Mesenchymal stem cell (in vitro differentiated cells and primary cell): Measurements from ENCODE around the gene ITGAD.

Experiments used
- DNase-seq: peaks from one replicate; pipeline ENCODE4 v3.0.0-alpha.2; 2013
- H2AFZ ChIP-seq: one replicate; pipeline ENCODE4 v1.6.1; 2013; ENCODE audit warnings: low read depth, mild to moderate bottlenecking, control low read depth, inconsistent platforms, low read length, moderate library complexity
- H2AK5ac ChIP-seq: 2 replicates; pipeline ENCODE4 v1.6.1; 2013; ENCODE audit warnings: low read length, moderate library complexity, mild to moderate bottlenecking, inconsistent platforms; ENCODE audit not compliant: severe bottlenecking
- H2BK120ac ChIP-seq: one replicate; pipeline ENCODE4 v1.6.1; 2013; ENCODE audit warnings: low read depth, mild to moderate bottlenecking, inconsistent platforms, low read length, moderate library complexity
- H2BK12ac ChIP-seq, 2 experiments: one replicate each; pipeline ENCODE4 v1.6.1; 2013; ENCODE audit warnings: inconsistent platforms in 2 of 2, low read length in 2 of 2, mild to moderate bottlenecking in 2 of 2, moderate library complexity in 2 of 2, control low read depth in 1 of 2
- H2BK15ac ChIP-seq: one replicate; pipeline ENCODE4 v1.6.1; 2013; ENCODE audit warnings: mild to moderate bottlenecking, low read depth, inconsistent platforms; ENCODE audit not compliant: poor library complexity, severe bottlenecking
- H2BK5ac ChIP-seq: 2 replicates; pipeline ENCODE4 v1.6.1; 2013; ENCODE audit warnings: low read depth, mild to moderate bottlenecking, low read length, control low read depth, inconsistent platforms; ENCODE audit not compliant: poor library complexity, severe bottlenecking
- H3K14ac ChIP-seq, 2 experiments: one replicate each; pipeline ENCODE4 v1.6.1; 2013; ENCODE audit warnings: inconsistent platforms in 2 of 2, low read length in 2 of 2, control low read depth in 1 of 2, mild to moderate bottlenecking in 1 of 2, moderate library complexity in 1 of 2
- H3K18ac ChIP-seq, 2 experiments: one replicate each; pipeline ENCODE4 v1.6.1; 2013; ENCODE audit warnings: inconsistent platforms in 2 of 2, low read length in 2 of 2, control low read depth in 1 of 2, low read depth in 1 of 2, mild to moderate bottlenecking in 1 of 2
- H3K23ac ChIP-seq, 2 experiments: one replicate each; pipeline ENCODE4 v1.6.1; 2013; ENCODE audit warnings: inconsistent platforms in 2 of 2, low read length in 2 of 2, mild to moderate bottlenecking in 2 of 2, moderate library complexity in 2 of 2, control low read depth in 1 of 2
- H3K27ac ChIP-seq: 2 replicates; pipeline ENCODE4 v1.5.1; 2013; ENCODE audit warnings: mild to moderate bottlenecking, moderate library complexity, low read length, control low read depth, inconsistent platforms; ENCODE audit not compliant: poor library complexity, severe bottlenecking
- H3K27me3 ChIP-seq, 2 experiments: 2 replicates each; pipeline versions ENCODE4 v1.6.1 to v1.7.0; 2013; ENCODE audit warnings: low read length in 2 of 2, mild to moderate bottlenecking in 2 of 2, moderate library complexity in 2 of 2, control low read depth in 1 of 2, inconsistent platforms in 1 of 2; ENCODE audit not compliant: control insufficient read depth in 1 of 2, insufficient read depth in 1 of 2
- H3K36me3 ChIP-seq, 2 experiments: 2 replicates each; pipeline versions ENCODE4 v1.6.1 to v1.7.0; 2013; ENCODE audit warnings: low read length in 2 of 2, control low read depth in 1 of 2, inconsistent platforms in 1 of 2, low read depth in 1 of 2, mild to moderate bottlenecking in 1 of 2; ENCODE audit not compliant: insufficient read depth in 2 of 2, control insufficient read depth in 1 of 2
- H3K4ac ChIP-seq, 2 experiments: one replicate each; pipeline ENCODE4 v1.6.1; 2013; ENCODE audit warnings: inconsistent platforms in 2 of 2, low read length in 2 of 2, mild to moderate bottlenecking in 2 of 2, moderate library complexity in 2 of 2, control low read depth in 1 of 2, low read depth in 1 of 2
- H3K4me1 ChIP-seq: 2 replicates; pipeline ENCODE4 v1.6.1; 2013; ENCODE audit warnings: low read depth, low read length, control low read depth; ENCODE audit not compliant: control insufficient read depth, insufficient read depth
- H3K4me2 ChIP-seq: 2 replicates; pipeline ENCODE4 v1.6.1; 2013; ENCODE audit warnings: low read length, mild to moderate bottlenecking, inconsistent platforms; ENCODE audit not compliant: poor library complexity, severe bottlenecking
- H3K4me3 ChIP-seq, 2 experiments: 2 replicates each; pipeline versions ENCODE4 v1.5.1 to v1.7.0; 2013; ENCODE audit warnings: low read length in 2 of 2, mild to moderate bottlenecking in 2 of 2, control low read depth in 1 of 2, low read depth in 1 of 2; ENCODE audit not compliant: insufficient read depth in 1 of 2
- H3K79me1 ChIP-seq: replicated peaks from 2 replicates; pipeline ENCODE4 v1.6.1; 2013; ENCODE audit warnings: mild to moderate bottlenecking, control low read depth, low read length, inconsistent platforms; ENCODE audit not compliant: poor library complexity, severe bottlenecking
- H3K9ac ChIP-seq: 2 replicates; pipeline ENCODE4 v1.7.0; 2013; ENCODE audit warnings: mild to moderate bottlenecking, low read length, moderate library complexity
- H3K9me3 ChIP-seq: 2 replicates; pipeline ENCODE4 v1.7.0; 2013; ENCODE audit warnings: mild to moderate bottlenecking, low read length; ENCODE audit not compliant: control insufficient read depth
- H4K8ac ChIP-seq: one replicate; pipeline ENCODE4 v1.6.1; 2013; ENCODE audit warnings: inconsistent platforms, mild to moderate bottlenecking, low read length, moderate library complexity
- H4K91ac ChIP-seq: one replicate; pipeline ENCODE4 v1.6.1; 2013; ENCODE audit warnings: mild to moderate bottlenecking, low read length, inconsistent platforms
- WGBS: methylation state at CpG from one replicate; pipeline ENCODE4 v1.1.7; 2013; ENCODE audit warnings: mixed read lengths; 5-methylcytosine and 5-hydroxymethylcytosine counted together

The ITGAD gene

GRCh38 chr16:31473264-31473984 is 80.3 kb downstream of the ITGAD start:
- H3K36me3 ChIP-seq, result peaks cover 43 to 51% of the 10 kb centered on the region in 2 experiments
- no peaks in the 10 kb centered on the region for H3K9me3 ChIP-seq
- no peaks in the 10 kb centered on the region for H3K27me3 ChIP-seq
- H2BK15ac ChIP-seq, result no peak overlapping the region
- no peak for DNase-seq
- peak overlapping the region; percentile 19 for H3K9ac ChIP-seq
- no peak overlapping the region for H3K27ac ChIP-seq
- no peak overlapping the region for H3K14ac ChIP-seq
- peak overlapping the region in 1 of 2 experiments; percentile 85 for H3K4me3 ChIP-seq
- H2BK120ac ChIP-seq, result no peak overlapping the region
- 91% methylated on average over 17 of the region's 17 CpGs for WGBS
- no peak overlapping the region for H2AFZ ChIP-seq
- H3K4ac ChIP-seq, result no peak overlapping the region
- H3K4me2 ChIP-seq, result no peak overlapping the region
- H2BK12ac ChIP-seq, result no peak overlapping the region
- no peak overlapping the region for H2AK5ac ChIP-seq
- no peak overlapping the region for H3K18ac ChIP-seq
- H2BK5ac ChIP-seq, result no peak overlapping the region
- peaks cover 19% of the 10 kb centered on the region for H3K79me1 ChIP-seq
- no peak overlapping the region for H4K8ac ChIP-seq
- H3K4me1 ChIP-seq, result peaks cover 28% of the 10 kb centered on the region
- no peak overlapping the region for H4K91ac ChIP-seq
- H3K23ac ChIP-seq, result no peak overlapping the region

GRCh38 chr16:31474173-31474714 is 81.1 kb downstream of the ITGAD start:
- no peak overlapping the region for H3K4me3 ChIP-seq
- H2AFZ ChIP-seq, result no peak overlapping the region
- no peak overlapping the region for H4K91ac ChIP-seq
- peaks cover 19% of the 10 kb centered on the region for H3K79me1 ChIP-seq
- peak; percentile 76 for DNase-seq
- H2BK120ac ChIP-seq, result no peak overlapping the region
- peak overlapping the region; percentile 37 for H3K9ac ChIP-seq
- H3K4me1 ChIP-seq, result peaks cover 28% of the 10 kb centered on the region
- H3K4me2 ChIP-seq, result no peak overlapping the region
- H3K23ac ChIP-seq, result no peak overlapping the region
- no peak overlapping the region for H3K4ac ChIP-seq
- H2AK5ac ChIP-seq, result no peak overlapping the region
- H3K18ac ChIP-seq, result no peak overlapping the region
- no peak overlapping the region for H4K8ac ChIP-seq
- H2BK15ac ChIP-seq, result no peak overlapping the region
- no peaks in the 10 kb centered on the region for H3K9me3 ChIP-seq
- WGBS, result 81% methylated on average over 12 of the region's 12 CpGs
- peaks cover 49 to 56% of the 10 kb centered on the region in 2 experiments for H3K36me3 ChIP-seq
- H3K27me3 ChIP-seq, result no peaks in the 10 kb centered on the region
- H2BK5ac ChIP-seq, result no peak overlapping the region
- H3K14ac ChIP-seq, result no peak overlapping the region
- no peak overlapping the region for H2BK12ac ChIP-seq
- H3K27ac ChIP-seq, result no peak overlapping the region

- no peak for DNase-seq
- Histone ChIP-seq H3K4me2 (no peak overlapping the region), H2BK120ac (no peak overlapping the region), H2AFZ (no peak overlapping the region), H3K23ac (no peak overlapping the region), H2BK12ac (no peak overlapping the region), H2BK5ac (no peak overlapping the region), H2BK15ac (no peak overlapping the region), H3K79me1 (peaks cover 19% of the 10 kb centered on the region), H3K36me3 (peaks cover 51 to 59% of the 10 kb centered on the region in 2 experiments), H3K4ac (no peak overlapping the region), H3K9me3 (no peaks in the 10 kb centered on the region), H4K8ac (no peak overlapping the region), H2AK5ac (no peak overlapping the region), H3K4me3 (no peak overlapping the region), H3K9ac (peak overlapping the region; percentile 37), H3K18ac (no peak overlapping the region), H3K14ac (no peak overlapping the region), H3K27ac (no peak overlapping the region), H4K91ac (no peak overlapping the region), H3K4me1 (peaks cover 30% of the 10 kb centered on the region), H3K27me3 (no peaks in the 10 kb centered on the region)
- 96% methylated on average over 9 of the region's 12 CpGs for WGBS
Observed at GRCh38 chr16:31474773-31475738, 81.9 kb downstream of the ITGAD start.

- H3K4ac ChIP-seq, result peak overlapping the region in 1 of 2 experiments; percentile 8
- H4K91ac ChIP-seq, result no peak overlapping the region
- H2BK12ac ChIP-seq, result no peak overlapping the region
- peaks cover 19% of the 10 kb centered on the region for H3K79me1 ChIP-seq
- H3K14ac ChIP-seq, result no peak overlapping the region
- H3K4me1 ChIP-seq, result peaks cover 28% of the 10 kb centered on the region
- H3K9me3 ChIP-seq, result no peaks in the 10 kb centered on the region
- H3K27me3 ChIP-seq, result no peaks in the 10 kb centered on the region
- no peak for DNase-seq
- H2BK15ac ChIP-seq, result no peak overlapping the region
- no peak overlapping the region for H2BK120ac ChIP-seq
- H3K4me2 ChIP-seq, result no peak overlapping the region
- H3K36me3 ChIP-seq, result peaks cover 51 to 59% of the 10 kb centered on the region in 2 experiments
- H2BK5ac ChIP-seq, result no peak overlapping the region
- H3K18ac ChIP-seq, result peak overlapping the region in 1 of 2 experiments; percentile 38
- no peak overlapping the region for H3K23ac ChIP-seq
- no peak overlapping the region for H2AFZ ChIP-seq
- no peak overlapping the region for H3K4me3 ChIP-seq
- no peak overlapping the region for H3K27ac ChIP-seq
- no peak overlapping the region for H4K8ac ChIP-seq
- no peak overlapping the region for H3K9ac ChIP-seq
- WGBS, result 65% methylated on average over 26 of the region's 26 CpGs
- no peak overlapping the region for H2AK5ac ChIP-seq
Observed at GRCh38 chr16:31475946-31476302, 82.8 kb downstream of the ITGAD start.
